ENCODE data around the gene NR3C2.
A peak's percentile ranks its signal among the peaks of the same experiment; 100 is the strongest.

NR3C2 gene

GRCh38 chr4:148116264-148116663 lies 325.9 kb downstream of the NR3C2 start:
- H3K27me3 ChIP-seq (replicated peaks in 2 of 5; ENCODE audit: control insufficient read depth in 4 of 5, insufficient read depth in 5 of 5, low read length in 4 of 5): no peaks in the 10 kb centered on the region
- WGBS (ENCODE audit: insufficient coverage): 100% methylated on average over 1 of the region's 2 CpGs
- H3K4me1 ChIP-seq (ENCODE audit: control extremely low read depth in 1 of 4, control insufficient read depth in 4 of 4, insufficient read depth in 4 of 4, low read length in 3 of 4): no peaks in the 10 kb centered on the region
- H3K27ac ChIP-seq (ENCODE audit: insufficient read depth in 1 of 2, low read depth in 1 of 2, low read length in 2 of 2, poor library complexity in 1 of 2, severe bottlenecking in 2 of 2): no peak overlapping the region
- CTCF ChIA-PET: no interaction called here
- peak in 2 of 3 donors; percentile 34 to 40 for DNase-seq
- H3K36me3 ChIP-seq (ENCODE audit: control insufficient read depth in 4 of 4, insufficient read depth in 4 of 4, low read length in 3 of 4): no peaks in the 10 kb centered on the region
- POLR2A ChIA-PET: no interaction called here
- H3K9me3 ChIP-seq (ENCODE audit: control extremely low read depth in 1 of 5, control insufficient read depth in 4 of 5, insufficient read depth in 2 of 5, low read depth in 1 of 5, low read length in 4 of 5): peaks cover 0 to under 1% (median 0%) of the 10 kb centered on the region in 5 experiments
- H3K4me3 ChIP-seq (ENCODE audit: control insufficient read depth in 1 of 7, extremely low read depth in 1 of 7, insufficient read depth in 4 of 7, low read depth in 2 of 7, low read length in 6 of 7): no peak overlapping the region

GRCh38 chr4:148114436-148114835 lies 327.8 kb downstream of the NR3C2 start:
- ChIA-PET CTCF (no interaction called here), POLR2A (no interaction called here)
- H3K27ac ChIP-seq (ENCODE audit: insufficient read depth in 1 of 2, low read depth in 1 of 2, low read length in 2 of 2, poor library complexity in 1 of 2, severe bottlenecking in 2 of 2): no peak overlapping the region
- H3K9me3 ChIP-seq (ENCODE audit: control extremely low read depth in 1 of 5, control insufficient read depth in 4 of 5, insufficient read depth in 2 of 5, low read depth in 1 of 5, low read length in 4 of 5): no peaks in the 10 kb centered on the region
- no peaks in the 10 kb centered on the region for H3K36me3 ChIP-seq (ENCODE audit: control insufficient read depth in 4 of 4, insufficient read depth in 4 of 4, low read length in 3 of 4)
- H3K4me3 ChIP-seq (ENCODE audit: control insufficient read depth in 1 of 7, extremely low read depth in 1 of 7, insufficient read depth in 4 of 7, low read depth in 2 of 7, low read length in 6 of 7): no peak overlapping the region
- H3K4me1 ChIP-seq (ENCODE audit: control extremely low read depth in 1 of 4, control insufficient read depth in 4 of 4, insufficient read depth in 4 of 4, low read length in 3 of 4): no peaks in the 10 kb centered on the region
- DNase-seq: no peak
- H3K27me3 ChIP-seq (replicated peaks in 2 of 5; ENCODE audit: control insufficient read depth in 4 of 5, insufficient read depth in 5 of 5, low read length in 4 of 5): no peaks in the 10 kb centered on the region

DNA sequence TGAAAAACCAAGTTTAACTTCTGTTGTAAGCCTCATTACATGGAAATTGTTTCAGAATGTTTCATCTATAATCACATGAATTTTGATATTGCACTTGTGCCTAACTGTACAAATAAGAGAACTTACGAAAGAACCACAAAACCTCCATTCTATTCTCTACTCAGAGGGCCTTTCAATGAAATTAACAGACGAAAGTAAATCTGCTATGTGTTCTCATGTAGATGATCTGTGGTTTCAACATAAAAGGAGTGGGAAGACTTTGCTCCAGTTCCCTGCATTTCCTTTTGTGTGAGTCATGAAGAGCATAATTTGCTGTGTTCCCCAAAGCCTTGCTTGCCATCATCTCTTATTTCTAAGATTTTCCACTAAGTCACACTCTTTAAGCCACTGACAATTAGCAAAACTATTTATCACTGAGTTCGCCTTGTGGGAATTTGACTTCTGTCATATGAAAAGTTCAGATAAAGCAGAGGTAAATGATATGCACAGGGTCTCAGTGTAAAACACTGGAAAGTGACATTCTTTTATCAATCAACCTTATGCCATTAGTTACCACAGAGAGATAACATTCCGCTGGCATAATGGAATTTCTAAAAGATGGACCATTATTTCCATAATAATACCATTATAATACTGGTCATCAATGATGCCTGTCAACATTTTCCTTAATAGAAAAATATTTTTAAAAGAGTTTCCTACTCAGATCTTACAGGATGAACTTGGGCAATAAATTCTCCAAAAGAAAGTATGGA lies 329.8 kb downstream of the NR3C2 start:
- DNase-seq: no peak

DNA sequence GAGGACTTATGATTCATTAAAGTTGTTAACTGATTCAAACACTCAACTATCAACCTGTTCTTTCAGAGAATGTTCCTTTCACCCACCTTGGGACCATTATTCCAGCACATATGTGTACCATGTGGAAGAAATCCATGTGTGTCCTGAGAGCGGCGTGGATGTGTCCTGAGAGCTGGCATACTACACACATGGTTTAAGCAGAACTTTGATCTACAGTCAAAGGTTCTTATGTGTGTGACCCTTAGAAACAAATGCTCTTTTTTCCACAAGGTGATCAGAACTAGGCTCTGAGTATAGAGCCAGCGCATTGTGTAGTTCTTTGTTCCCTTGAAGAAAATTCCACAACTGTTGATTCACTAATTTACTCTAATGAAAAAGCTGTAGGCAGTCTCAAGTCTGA lies 332.0 kb downstream of the NR3C2 start:
- H3K27ac ChIP-seq (ENCODE audit: insufficient read depth in 1 of 2, low read depth in 1 of 2, low read length in 2 of 2, poor library complexity in 1 of 2, severe bottlenecking in 2 of 2): no peak overlapping the region
- H3K9me3 ChIP-seq (ENCODE audit: control extremely low read depth in 1 of 5, control insufficient read depth in 4 of 5, insufficient read depth in 2 of 5, low read depth in 1 of 5, low read length in 4 of 5): no peaks in the 10 kb centered on the region
- no peak for DNase-seq
- H3K36me3 ChIP-seq (ENCODE audit: control insufficient read depth in 4 of 4, insufficient read depth in 4 of 4, low read length in 3 of 4): no peaks in the 10 kb centered on the region
- no peak overlapping the region for H3K4me3 ChIP-seq (ENCODE audit: control insufficient read depth in 1 of 7, extremely low read depth in 1 of 7, insufficient read depth in 4 of 7, low read depth in 2 of 7, low read length in 6 of 7)
- CTCF ChIA-PET: no interaction called here
- WGBS (ENCODE audit: insufficient coverage): 100% methylated on average over 2 of the region's 3 CpGs
- no peaks in the 10 kb centered on the region for H3K4me1 ChIP-seq (ENCODE audit: control extremely low read depth in 1 of 4, control insufficient read depth in 4 of 4, insufficient read depth in 4 of 4, low read length in 3 of 4)
- POLR2A ChIA-PET: no interaction called here
- no peaks in the 10 kb centered on the region for H3K27me3 ChIP-seq (replicated peaks in 2 of 5; ENCODE audit: control insufficient read depth in 4 of 5, insufficient read depth in 5 of 5, low read length in 4 of 5)

More for the DNA sequence above, 329.8 kb downstream of the NR3C2 start:
- ChIA-PET POLR2A (no interaction called here), CTCF (no interaction called here)
- no peaks in the 10 kb centered on the region for H3K36me3 ChIP-seq (ENCODE audit: control insufficient read depth in 4 of 4, insufficient read depth in 4 of 4, low read length in 3 of 4)
- H3K27ac ChIP-seq (ENCODE audit: insufficient read depth in 1 of 2, low read depth in 1 of 2, low read length in 2 of 2, poor library complexity in 1 of 2, severe bottlenecking in 2 of 2): no peak overlapping the region
- H3K9me3 ChIP-seq (ENCODE audit: control extremely low read depth in 1 of 5, control insufficient read depth in 4 of 5, insufficient read depth in 2 of 5, low read depth in 1 of 5, low read length in 4 of 5): no peaks in the 10 kb centered on the region
- H3K4me3 ChIP-seq (ENCODE audit: control insufficient read depth in 1 of 7, extremely low read depth in 1 of 7, insufficient read depth in 4 of 7, low read depth in 2 of 7, low read length in 6 of 7): no peak overlapping the region
- no peaks in the 10 kb centered on the region for H3K4me1 ChIP-seq (ENCODE audit: control extremely low read depth in 1 of 4, control insufficient read depth in 4 of 4, insufficient read depth in 4 of 4, low read length in 3 of 4)
- no CpG with 5 or more reads among the region's 4 CpGs for WGBS (ENCODE audit: insufficient coverage)
- H3K27me3 ChIP-seq (replicated peaks in 2 of 5; ENCODE audit: control insufficient read depth in 4 of 5, insufficient read depth in 5 of 5, low read length in 4 of 5): no peaks in the 10 kb centered on the region

GRCh38 chr4:148109216-148109615 lies 333.0 kb downstream of the NR3C2 start:
- no peaks in the 10 kb centered on the region for H3K4me1 ChIP-seq (ENCODE audit: control extremely low read depth in 1 of 4, control insufficient read depth in 4 of 4, insufficient read depth in 4 of 4, low read length in 3 of 4)
- no peaks in the 10 kb centered on the region for H3K9me3 ChIP-seq (ENCODE audit: control extremely low read depth in 1 of 5, control insufficient read depth in 4 of 5, insufficient read depth in 2 of 5, low read depth in 1 of 5, low read length in 4 of 5)
- DNase-seq: no peak
- ChIA-PET CTCF (no interaction called here), POLR2A (no interaction called here)
- WGBS (ENCODE audit: insufficient coverage): 100% methylated on average over 3 of the region's 3 CpGs
- H3K27me3 ChIP-seq (replicated peaks in 2 of 5; ENCODE audit: control insufficient read depth in 4 of 5, insufficient read depth in 5 of 5, low read length in 4 of 5): no peaks in the 10 kb centered on the region
- H3K27ac ChIP-seq (ENCODE audit: insufficient read depth in 1 of 2, low read depth in 1 of 2, low read length in 2 of 2, poor library complexity in 1 of 2, severe bottlenecking in 2 of 2): no peak overlapping the region
- no peak overlapping the region for H3K4me3 ChIP-seq (ENCODE audit: control insufficient read depth in 1 of 7, extremely low read depth in 1 of 7, insufficient read depth in 4 of 7, low read depth in 2 of 7, low read length in 6 of 7)
- no peaks in the 10 kb centered on the region for H3K36me3 ChIP-seq (ENCODE audit: control insufficient read depth in 4 of 4, insufficient read depth in 4 of 4, low read length in 3 of 4)

- H3K4me3 ChIP-seq (ENCODE audit: control insufficient read depth in 1 of 7, extremely low read depth in 1 of 7, insufficient read depth in 4 of 7, low read depth in 2 of 7, low read length in 6 of 7): no peak overlapping the region
- H3K36me3 ChIP-seq (ENCODE audit: control insufficient read depth in 4 of 4, insufficient read depth in 4 of 4, low read length in 3 of 4): no peaks in the 10 kb centered on the region
- 93% methylated on average over 7 of the region's 7 CpGs for WGBS (ENCODE audit: insufficient coverage)
- ChIA-PET CTCF (no interaction called here), POLR2A (no interaction called here)
- no peak for DNase-seq
- no peaks in the 10 kb centered on the region for H3K9me3 ChIP-seq (ENCODE audit: control extremely low read depth in 1 of 5, control insufficient read depth in 4 of 5, insufficient read depth in 2 of 5, low read depth in 1 of 5, low read length in 4 of 5)
- no peak overlapping the region for H3K27ac ChIP-seq (ENCODE audit: insufficient read depth in 1 of 2, low read depth in 1 of 2, low read length in 2 of 2, poor library complexity in 1 of 2, severe bottlenecking in 2 of 2)
- no peaks in the 10 kb centered on the region for H3K4me1 ChIP-seq (ENCODE audit: control extremely low read depth in 1 of 4, control insufficient read depth in 4 of 4, insufficient read depth in 4 of 4, low read length in 3 of 4)
- H3K27me3 ChIP-seq (replicated peaks in 2 of 5; ENCODE audit: control insufficient read depth in 4 of 5, insufficient read depth in 5 of 5, low read length in 4 of 5): no peaks in the 10 kb centered on the region
Measured at GRCh38 chr4:148108766-148109165, 333.4 kb downstream of the NR3C2 start.

- CTCF ChIA-PET: no interaction called here
- 93% methylated on average over 6 of the region's 7 CpGs for WGBS (ENCODE audit: insufficient coverage)
- Histone ChIP-seq H3K27me3 (replicated peaks in 2 of 5; ENCODE audit: control insufficient read depth in 4 of 5, insufficient read depth in 5 of 5, low read length in 4 of 5) (no peaks in the 10 kb centered on the region), H3K36me3 (ENCODE audit: control insufficient read depth in 4 of 4, insufficient read depth in 4 of 4, low read length in 3 of 4) (no peaks in the 10 kb centered on the region), H3K27ac (ENCODE audit: insufficient read depth in 1 of 2, low read depth in 1 of 2, low read length in 2 of 2, poor library complexity in 1 of 2, severe bottlenecking in 2 of 2) (no peak overlapping the region), H3K4me3 (ENCODE audit: control insufficient read depth in 1 of 7, extremely low read depth in 1 of 7, insufficient read depth in 4 of 7, low read depth in 2 of 7, low read length in 6 of 7) (no peak overlapping the region), H3K4me1 (ENCODE audit: control extremely low read depth in 1 of 4, control insufficient read depth in 4 of 4, insufficient read depth in 4 of 4, low read length in 3 of 4) (no peaks in the 10 kb centered on the region), H3K9me3 (ENCODE audit: control extremely low read depth in 1 of 5, control insufficient read depth in 4 of 5, insufficient read depth in 2 of 5, low read depth in 1 of 5, low read length in 4 of 5) (no peaks in the 10 kb centered on the region)
- POLR2A ChIA-PET: no interaction called here
- no peak for DNase-seq
Measured at GRCh38 chr4:148103597-148104355, 338.4 kb downstream of the NR3C2 start.

Data from common myeloid progenitor, CD34-positive (primary cell).